GM12878 (cell line): Measurements from ENCODE around the gene NAA60. TPM values are rescaled to one million over a fixed set of nuclear protein-coding genes. Genes with fewer than 3 reads are reported as not detected.

Experiments used
- ATF7 ChIP-seq: fragments of 450-650 bp; IDR thresholded peaks from 2 replicates; pipeline ENCODE4 v1.6.1; 2016; ENCODE audit warnings: low read depth, mild to moderate bottlenecking
- BRCA1 ChIP-seq: IDR thresholded peaks from 2 replicates; pipeline ENCODE4 v1.6.1; 2011; ENCODE audit warnings: low read depth, low read length, improper control_type of control experiment
- CBX3 ChIP-seq: fragments of 200-600 bp; sonication (generic); IDR thresholded peaks from 2 replicates; pipeline ENCODE4 v1.6.1; 2016; ENCODE audit warnings: low read depth, borderline replicate concordance
- CBX5 ChIP-seq: sonication (generic); IDR thresholded peaks from 2 replicates; pipeline ENCODE4 v1.6.1; 2016; ENCODE audit warnings: low read depth, moderate library complexity, mild to moderate bottlenecking, inconsistent platforms
- EGR1 ChIP-seq, 2 experiments: IDR thresholded peaks; 1 replicate in 1 of 2; 2 replicates in 1 of 2; pipeline ENCODE4 v1.6.1; 2011 to 2012; ENCODE audit warnings: low read depth in 2 of 2, low read length in 2 of 2, borderline replicate concordance in 1 of 2, mild to moderate bottlenecking in 1 of 2, moderate library complexity in 1 of 2
- ESRRA ChIP-seq: IDR thresholded peaks from 2 replicates; pipeline ENCODE4 v1.6.1; 2012; ENCODE audit warnings: mild to moderate bottlenecking, low read length, improper control_type of control experiment
- FOXK2 ChIP-seq: fragments of 450-650 bp; IDR thresholded peaks from 2 replicates; pipeline ENCODE4 v1.6.1; 2017; ENCODE audit warnings: mild to moderate bottlenecking, moderate library complexity
- GABPA ChIP-seq: IDR thresholded peaks from 2 replicates; pipeline ENCODE4 v1.6.1; 2014; ENCODE audit warnings: antibody characterized with exemption, low read depth, mild to moderate bottlenecking, inconsistent platforms
- HCFC1 ChIP-seq: fragments of 150-350 bp; IDR thresholded peaks from 2 replicates; pipeline ENCODE4 v1.6.1; 2014; ENCODE audit warnings: low read length
- LARP7 ChIP-seq: fragments of 450-650 bp; IDR thresholded peaks from 2 replicates; pipeline ENCODE4 v1.6.1; 2017; ENCODE audit warnings: mild to moderate bottlenecking
- NFYB ChIP-seq: IDR thresholded peaks from 2 replicates; pipeline ENCODE4 v1.6.1; 2011; ENCODE audit warnings: low read depth, mild to moderate bottlenecking, low read length, improper control_type of control experiment, moderate library complexity; ENCODE audit not compliant: insufficient read depth
- NRF1 ChIP-seq: conservative IDR thresholded peaks from 2 replicates; pipeline ENCODE4 v1.6.1; 2011; ENCODE audit warnings: mild to moderate bottlenecking, low read depth, low read length, improper control_type of control experiment
- PML ChIP-seq: IDR thresholded peaks from 2 replicates; pipeline ENCODE4 v1.6.1; 2012; ENCODE audit warnings: low read length, inconsistent platforms
- POLR2AphosphoS2 ChIP-seq: IDR thresholded peaks from 2 replicates; pipeline ENCODE4 v1.6.1; 2011; ENCODE audit warnings: low read depth, mild to moderate bottlenecking, low read length, improper control_type of control experiment, moderate library complexity
- PRDM15 ChIP-seq: fragments of 450-650 bp; formaldehyde crosslinking; IDR thresholded peaks from 2 replicates; pipeline ENCODE4 v1.4.0; 2020; ENCODE audit warnings: mild to moderate bottlenecking, moderate library complexity
- RELA ChIP-seq: fragments of 450-650 bp; IDR thresholded peaks from 2 replicates; pipeline ENCODE4 v1.8.0; 2014; ENCODE audit warnings: borderline replicate concordance; ENCODE audit not compliant: partially characterized antibody
- RELB ChIP-seq: fragments of 450-650 bp; IDR thresholded peaks from 2 replicates; pipeline ENCODE4 v1.6.1; 2017; ENCODE audit warnings: low read depth, mild to moderate bottlenecking, moderate library complexity
- SIX5 ChIP-seq: IDR thresholded peaks from 2 replicates; pipeline ENCODE4 v1.6.1; 2011; ENCODE audit warnings: mild to moderate bottlenecking, low read depth, low read length, moderate library complexity; ENCODE audit not compliant: severe bottlenecking
- SMARCA5 ChIP-seq: fragments of 450-650 bp; IDR thresholded peaks from 2 replicates; pipeline ENCODE4 v1.6.1; 2017; ENCODE audit warnings: mild to moderate bottlenecking
- SMC3 ChIP-seq: IDR thresholded peaks from 2 replicates; pipeline ENCODE4 v1.6.1; 2011; ENCODE audit warnings: low read length, improper control_type of control experiment, borderline replicate concordance
- STAT3 ChIP-seq: IDR thresholded peaks from 2 replicates; pipeline ENCODE4 v1.6.1; 2011; ENCODE audit warnings: low read depth, low read length, improper control_type of control experiment
- SUPT20H ChIP-seq: IDR thresholded peaks from 2 replicates; pipeline ENCODE4 v1.6.1; 2011; ENCODE audit warnings: low read depth, mild to moderate bottlenecking, low read length, moderate library complexity, borderline replicate concordance; ENCODE audit not compliant: control insufficient read depth
- USF1 ChIP-seq: IDR thresholded peaks from 2 replicates; pipeline ENCODE4 v1.6.1; 2011; ENCODE audit warnings: borderline replicate concordance, low read depth, mild to moderate bottlenecking, moderate library complexity, mixed read lengths, low read length; ENCODE audit not compliant: insufficient read depth; ENCODE audit errors: extremely low read length
- YBX1 ChIP-seq: fragments of 450-650 bp; IDR thresholded peaks from 2 replicates; pipeline ENCODE4 v1.6.1; 2016; ENCODE audit warnings: antibody characterized with exemption
- ZNF622 ChIP-seq: fragments of 450-650 bp; IDR thresholded peaks from 2 replicates; pipeline ENCODE4 v1.6.1; 2017; ENCODE audit warnings: mild to moderate bottlenecking, inconsistent platforms
- polyA plus RNA-seq, 11 experiments: library from polyadenylated mRNA; depleted of rRNA in 4 of 11; unstranded in 6 of 11; stranded (reverse) in 5 of 11; fragments of >200 nt; fragmentation: Nextera tagmentation in 4 of 11; fragmentation: Illumina TruSeq in 1 of 11; extraction: Ambion mirVana in 4 of 11; extraction: Trizol in 1 of 11; gene quantifications; 1 replicate in 1 of 11; 2 replicates in 10 of 11; pipeline versions ENCODE4 v1.2.1 to v1.2.3, GENCODE V29; 2011 to 2016; ENCODE audit warnings: inconsistent platforms in 2 of 11, missing spikeins in 2 of 11, low read depth in 1 of 11
- total RNA-seq, 4 experiments: library from RNA; depleted of rRNA in 3 of 4; stranded (reverse); fragments of >200 nt in 3 of 4; fragmentation: Illumina TruSeq in 1 of 4; extraction: Trizol in 1 of 4; gene quantifications; 2 replicates each; pipeline versions ENCODE4 v1.2.1 to v1.2.3, GENCODE V29; 2013 to 2021

Gene NAA60
- total and polyA plus RNA-seq, 10 of the 15 experiments (the other 5 are each of a cell fraction or from before 2014, with no cell fraction given) = 6.2 to 43.1 (median 34.6) TPM

- TF ChIP-seq POLR2AphosphoS2 (peak; percentile 50; the same call in 1 of the 2 replicates), PML (peak; percentile 53; the same call in 1 of the 2 replicates), SUPT20H (no peak), SIX5 (peak; percentile 54), EGR1 (IDR thresholded peaks at IDR 0.05; ENCODE audit: borderline replicate concordance in 1 of 2, low read depth in 2 of 2, low read length in 2 of 2) (peak in 1 of 2 experiments; percentile 77; a peak in 2 of 3 replicates), PRDM15 (CRISPR knock-in tag) (no peak), ATF7 (no peak), NRF1 (no peak), ESRRA (no peak), HCFC1 (peak; percentile 79), SMC3 (peak; percentile 34; the same call in 1 of the 2 replicates), USF1 (peak; percentile 92), NFYB (peak; percentile 72; the same call in 1 of the 2 replicates), SMARCA5 (no peak; the same call in 1 of the 2 replicates), YBX1 (no peak), FOXK2 (no peak), LARP7 (peak; percentile 87), ZNF622 (no peak), CBX3 (no peak), RELB (no peak), BRCA1 (peak; percentile 68), CBX5 (no peak), GABPA (peak; percentile 64; the same call in 1 of the 2 replicates), RELA (peak; percentile 45), STAT3 (no peak)
Observed at GRCh38 chr16:3457434-3458252, 14.2 kb downstream of the NAA60 start (continued).
